GM12873 (cell line): Measurements from ENCODE around the gene NUDT14.

Experiments used
- TF ChIP-seq, protein P1 (sequence below): IDR thresholded peaks from 2 replicates; pipeline ENCODE4 v1.5.1; 2012; ENCODE audit warnings: low read depth, mild to moderate bottlenecking, moderate library complexity, low read length, control low read depth; ENCODE audit not compliant: insufficient read depth; ENCODE audit errors: missing control alignments

The NUDT14 gene

GRCh38 chr14:105166571-105167302 is 14.4 kb downstream of the NUDT14 start:
- TF ChIP-seq, protein P1, sequence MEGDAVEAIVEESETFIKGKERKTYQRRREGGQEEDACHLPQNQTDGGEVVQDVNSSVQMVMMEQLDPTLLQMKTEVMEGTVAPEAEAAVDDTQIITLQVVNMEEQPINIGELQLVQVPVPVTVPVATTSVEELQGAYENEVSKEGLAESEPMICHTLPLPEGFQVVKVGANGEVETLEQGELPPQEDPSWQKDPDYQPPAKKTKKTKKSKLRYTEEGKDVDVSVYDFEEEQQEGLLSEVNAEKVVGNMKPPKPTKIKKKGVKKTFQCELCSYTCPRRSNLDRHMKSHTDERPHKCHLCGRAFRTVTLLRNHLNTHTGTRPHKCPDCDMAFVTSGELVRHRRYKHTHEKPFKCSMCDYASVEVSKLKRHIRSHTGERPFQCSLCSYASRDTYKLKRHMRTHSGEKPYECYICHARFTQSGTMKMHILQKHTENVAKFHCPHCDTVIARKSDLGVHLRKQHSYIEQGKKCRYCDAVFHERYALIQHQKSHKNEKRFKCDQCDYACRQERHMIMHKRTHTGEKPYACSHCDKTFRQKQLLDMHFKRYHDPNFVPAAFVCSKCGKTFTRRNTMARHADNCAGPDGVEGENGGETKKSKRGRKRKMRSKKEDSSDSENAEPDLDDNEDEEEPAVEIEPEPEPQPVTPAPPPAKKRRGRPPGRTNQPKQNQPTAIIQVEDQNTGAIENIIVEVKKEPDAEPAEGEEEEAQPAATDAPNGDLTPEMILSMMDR = no peak

DNA sequence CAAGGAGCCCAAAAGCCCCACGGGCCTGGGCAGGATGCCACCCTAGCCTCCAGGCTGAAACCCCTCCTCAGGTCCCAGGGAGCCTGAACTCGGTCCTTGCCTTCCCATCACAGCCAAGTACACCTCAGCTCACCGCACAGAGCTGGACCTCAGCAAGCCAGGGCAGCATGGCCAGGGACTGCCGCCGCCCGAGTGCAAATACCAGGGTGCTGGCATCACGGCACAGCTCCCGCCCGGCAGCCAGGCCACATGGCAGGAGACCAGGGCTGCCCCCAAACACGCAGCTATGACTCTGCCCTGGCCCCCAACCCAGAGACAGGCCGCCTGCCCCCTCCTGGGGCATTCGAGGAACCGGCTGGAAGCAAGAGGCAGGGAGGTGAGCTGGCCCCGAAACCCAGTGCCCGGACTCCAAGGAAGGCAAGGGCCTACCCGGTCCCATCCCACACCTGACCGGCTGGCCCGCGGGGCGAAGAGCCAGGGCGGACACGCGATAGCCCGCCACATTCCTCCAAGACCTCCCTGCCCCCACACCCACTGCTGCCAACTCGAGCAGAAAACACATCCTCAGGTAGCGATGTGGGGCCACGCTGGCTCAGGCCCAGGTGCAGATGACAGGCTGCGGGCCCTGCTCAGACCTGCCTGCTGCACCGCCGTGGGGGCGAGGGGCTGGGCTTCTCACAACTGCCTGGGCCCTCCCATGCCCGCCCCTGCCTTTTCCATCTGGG is 15.2 kb downstream of the NUDT14 start:
- TF ChIP-seq, protein P1 = no peak

DNA sequence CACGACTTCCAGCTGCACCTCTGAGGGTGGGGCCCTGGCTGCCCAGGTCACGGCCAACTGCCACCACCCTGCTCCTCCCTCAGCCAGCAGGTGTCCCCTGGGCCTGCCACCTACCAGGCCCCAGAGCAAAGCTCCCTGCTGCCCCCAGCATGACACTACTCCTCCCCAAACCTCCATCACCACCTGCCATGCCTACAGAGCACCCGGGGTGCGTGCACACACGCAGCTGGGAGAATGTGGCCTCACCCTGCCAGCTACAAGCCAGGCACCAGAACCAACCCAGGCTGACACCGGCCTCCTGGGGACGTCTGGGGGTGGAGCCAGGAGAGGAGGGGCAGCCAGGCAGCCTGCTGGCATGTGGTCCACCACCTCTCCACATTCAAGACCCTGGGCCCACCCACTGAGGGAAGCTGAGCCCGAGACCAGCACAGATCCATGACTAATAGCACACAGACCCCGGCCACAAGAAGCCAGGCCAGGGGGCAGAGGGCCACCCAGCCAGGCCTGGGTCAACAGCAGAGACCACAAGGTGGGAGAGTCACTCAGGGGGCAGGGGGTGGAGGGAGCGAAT is 15.9 kb downstream of the NUDT14 start:
- TF ChIP-seq, protein P1 = no peak

DNA sequence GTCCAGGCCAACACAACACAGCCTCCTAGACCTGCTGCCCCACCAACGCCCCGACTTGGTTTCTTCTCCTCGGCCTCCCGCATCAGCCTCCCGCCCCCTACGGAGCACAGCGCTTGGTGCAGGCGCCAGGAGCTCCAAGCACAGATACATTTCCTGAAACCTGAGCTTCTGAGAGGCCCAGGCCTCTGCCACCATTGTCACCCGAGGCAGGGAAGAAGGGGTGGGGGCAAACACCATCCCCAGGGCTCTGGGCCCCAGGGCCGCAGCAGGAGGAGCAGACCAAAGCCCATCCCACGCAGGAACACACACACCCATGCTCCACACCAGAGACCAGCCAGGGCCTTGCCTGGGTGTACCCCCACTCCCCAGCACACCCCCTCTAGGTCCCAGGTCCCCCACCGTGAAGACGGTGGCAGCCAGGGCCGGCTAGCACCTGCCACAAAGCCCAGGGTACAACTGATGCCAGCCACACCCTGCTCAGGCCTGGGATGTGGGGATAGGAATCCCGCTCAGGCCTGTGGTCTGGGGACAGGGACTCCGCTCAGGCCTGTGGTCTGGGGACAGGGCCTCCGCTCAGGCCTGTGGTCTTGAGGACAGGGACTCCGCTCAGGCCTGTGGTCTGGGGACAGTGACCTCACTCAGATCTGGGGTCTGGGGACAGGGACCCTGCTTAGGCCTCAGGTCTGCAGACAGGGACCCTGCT is 17.9 kb downstream of the NUDT14 start:
- TF ChIP-seq, protein P1 = no peak

DNA sequence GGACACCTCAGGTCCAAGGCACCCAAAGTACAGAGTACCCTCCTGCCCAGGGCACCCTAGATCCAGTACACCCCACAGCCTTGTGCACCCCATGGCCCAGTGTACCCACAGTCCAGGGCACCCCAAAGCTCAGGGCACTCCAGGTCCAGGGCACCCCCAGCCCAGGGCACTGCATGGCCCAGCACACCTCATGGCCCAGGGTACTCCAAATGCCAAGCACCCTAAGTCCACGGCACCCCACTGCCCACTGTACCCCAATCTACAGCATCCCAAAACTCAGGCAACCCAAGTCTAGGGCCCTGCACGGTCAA is 18.5 kb downstream of the NUDT14 start:
- TF ChIP-seq, protein P1 = no peak

DNA sequence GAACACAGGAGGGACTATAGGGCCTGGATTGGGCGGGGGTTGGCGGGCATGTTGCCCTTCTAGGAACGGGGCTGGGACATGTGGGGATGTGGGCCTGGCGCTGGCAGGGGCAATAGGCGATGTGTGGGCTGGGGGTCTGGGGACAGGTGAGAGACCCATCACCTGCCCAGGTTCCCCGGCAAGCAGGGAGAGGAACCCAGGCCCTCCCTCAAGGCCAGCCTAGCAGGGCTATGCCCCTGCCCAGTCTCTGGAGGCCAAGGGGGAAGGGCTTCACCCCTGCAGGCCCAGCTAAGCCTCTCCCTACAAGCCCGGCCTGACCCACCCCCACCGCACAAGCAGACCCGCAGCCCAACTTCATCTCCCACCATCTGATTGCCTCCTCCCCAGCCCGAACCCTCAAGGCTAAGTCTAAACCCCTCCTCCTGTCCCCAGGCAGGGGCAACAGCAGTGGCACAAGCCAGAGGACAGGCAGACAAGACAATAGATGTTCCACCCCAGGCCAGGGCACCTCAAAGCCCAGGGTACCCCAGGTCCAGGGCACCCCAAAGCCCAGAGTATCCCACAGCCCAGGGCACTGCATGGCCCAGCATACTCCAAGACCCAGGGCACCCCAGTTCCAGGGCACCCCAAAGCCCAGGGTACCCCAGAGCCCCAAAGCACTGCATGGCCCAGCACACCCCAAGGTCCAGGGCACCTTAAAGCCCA is 19.0 kb downstream of the NUDT14 start:
- TF ChIP-seq, protein P1 = no peak
